ENCODE results near the gene SOSTDC1. TPM values are rescaled to one million over a fixed set of nuclear protein-coding genes. Genes with fewer than 3 reads are reported as not detected.

SOSTDC1 gene
- polyA plus RNA-seq, 1 of the 3 experiments (the other 2 are of a cell fraction) = 0.13 TPM

DNA sequence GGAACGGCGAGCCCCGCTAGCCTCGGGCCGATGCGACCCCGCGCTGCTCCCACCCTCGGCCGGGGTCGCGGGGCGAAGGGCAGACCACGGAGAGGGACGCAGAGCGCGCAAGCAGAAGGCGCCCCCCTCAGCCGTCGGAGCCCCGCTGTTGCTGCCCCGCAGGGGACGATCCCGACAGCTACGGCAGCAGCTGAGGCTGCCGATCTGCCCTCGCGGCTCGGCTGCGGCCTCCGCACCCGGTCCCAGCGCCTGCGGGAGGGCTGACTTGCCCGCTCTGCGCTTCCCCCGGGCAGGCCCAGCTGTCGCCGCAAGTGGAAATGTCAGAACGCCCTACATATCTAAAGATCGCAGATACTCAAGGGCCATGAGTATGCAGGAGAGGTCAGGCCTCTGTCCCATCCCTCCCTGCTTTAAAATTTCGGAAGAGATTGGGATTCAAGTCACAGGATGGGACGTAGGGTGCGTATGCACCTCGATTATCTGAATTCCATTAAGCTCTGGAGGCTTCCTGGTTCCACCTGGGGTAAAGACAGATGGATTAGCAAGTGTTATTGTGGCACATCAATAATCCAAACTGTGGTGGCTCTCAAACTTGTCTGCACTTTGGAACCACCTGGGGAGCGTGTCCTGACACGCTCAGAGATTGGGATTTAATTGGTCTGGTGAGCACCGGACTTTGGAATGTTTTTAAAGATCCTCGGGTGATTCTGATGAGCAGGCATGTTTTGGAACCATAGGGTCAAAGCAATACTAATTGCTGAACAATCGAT lies 44.0 kb downstream of the SOSTDC1 start, which contains the start of gene CRPPA:
CRPPA (minus strand) TSS at position 206 of the 770 bp plus-strand sequence. CDS start 216 bp downstream, outside the sequence.
- H3K4me2 ChIP-seq = peak within 1 kb of the TSS; percentile 85
- peak; percentile 79 for DNase-seq
- TF ChIP-seq YY1 (IDR thresholded peaks at IDR 0.05; ENCODE audit: low read depth) (0 out of 2 replicates have a peak, but pooled peaks have one; percentile 17), GATA2 (CRISPR knock-in tag; IDR thresholded peaks at IDR 0.05) (peak; percentile 51; the same call in 1 of the 2 replicates), MXI1 (IDR thresholded peaks at IDR 0.05; ENCODE audit: low read depth, low read length) (0 out of 2 replicates have a peak, but pooled peaks have one; percentile 34), SMC3 (IDR thresholded peaks at IDR 0.05; ENCODE audit: low read depth, low read length) (no peak)
- H3K9me2 ChIP-seq = no peaks in the 10 kb centered on the region
- H3K27me3 ChIP-seq (ENCODE audit: insufficient read depth) = no peaks in the 10 kb centered on the region
- POLR2A ChIA-PET = interaction anchor here (1.2 to 1.9 kb wide), 5 partner anchors 11 to 143 kb away, joined by 4 to 11 read pairs (median 5); no protein-coding TSS in a partner anchor
- no peaks in the 10 kb centered on the region for H3K79me2 ChIP-seq (ENCODE audit: insufficient read depth)
- peak within 1 kb of the TSS; percentile 69 to 95 for H3K27ac ChIP-seq (ENCODE audit: low read depth in 2 of 2, low read length in 1 of 2)
- H3K4me1 ChIP-seq (ENCODE audit: control insufficient read depth in 1 of 2, insufficient read depth in 2 of 2, low read depth in 1 of 2, low read length in 1 of 2) = peaks cover 0 to 15% of the 10 kb centered on the region in 2 experiments; a peak in 1 of 4 replicates
- no peaks in the 10 kb centered on the region for H3K36me3 ChIP-seq (replicated peaks in 1 of 2; ENCODE audit: control insufficient read depth in 1 of 2, insufficient read depth in 2 of 2, low read length in 1 of 2)
- peak within 1 kb of the TSS; percentile 59 for H3K4me3 ChIP-seq (ENCODE audit: low read depth in 2 of 2, low read length in 1 of 2)
- peak within 1 kb of the TSS; percentile 67 for H3K9ac ChIP-seq
- H2AFZ ChIP-seq (ENCODE audit: low read depth) = peak within 1 kb of the TSS; percentile 80
- 66% methylated on average over 12 of the region's 50 CpGs for WGBS (ENCODE audit: low lambda C conversion rate)
- no peaks in the 10 kb centered on the region for H3F3A ChIP-seq (replicated peaks; ENCODE audit: insufficient read depth)
- H3K9me3 ChIP-seq = no peaks in the 10 kb centered on the region
- H4K20me1 ChIP-seq (ENCODE audit: insufficient read depth) = no peaks in the 10 kb centered on the region
- CTCF ChIA-PET = interaction anchor here (1.0 to 6.2 kb wide), 9 partner anchors 9 to 343 kb away, joined by 3 to 56 read pairs (median 4); no protein-coding TSS in a partner anchor

DNA sequence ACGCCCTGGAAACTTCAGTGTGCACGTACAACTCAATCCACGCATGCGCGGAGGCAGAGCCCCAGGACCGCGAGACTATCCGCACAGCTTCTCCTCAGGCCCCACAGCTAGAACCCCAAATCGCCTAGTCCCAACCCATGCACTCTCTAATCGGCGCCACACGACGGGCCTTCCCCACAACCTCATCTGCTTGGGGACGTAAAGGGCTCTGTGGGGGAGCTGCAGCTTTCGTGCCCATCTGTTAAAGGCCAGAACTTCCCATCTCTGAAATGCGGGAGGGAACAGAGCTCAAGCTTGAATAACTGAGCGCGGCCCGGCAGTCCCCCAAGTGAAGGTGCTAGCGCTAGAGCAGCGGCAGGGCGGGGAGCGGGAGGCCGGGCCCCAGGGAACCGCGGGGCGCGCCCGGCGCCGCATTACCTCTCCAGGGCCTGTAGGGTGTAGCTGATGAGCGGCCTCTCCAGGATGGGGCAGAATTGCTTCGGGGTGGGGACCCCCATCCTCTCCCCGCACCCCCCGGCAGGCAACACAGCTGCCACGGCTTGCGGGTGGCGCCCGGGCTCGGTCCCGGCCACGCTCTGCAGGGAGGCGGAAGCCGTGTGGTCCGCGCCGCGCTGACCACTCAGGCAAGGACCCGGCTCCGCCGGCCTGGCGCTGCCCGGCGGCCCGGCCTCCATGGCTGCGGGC lies 44.7 kb downstream of the SOSTDC1 start:
- 3% methylated on average over 21 of the region's 56 CpGs for WGBS (ENCODE audit: low lambda C conversion rate)
- Histone ChIP-seq H3K4me2 (peak overlapping the region; percentile 85), H3K27me3 (ENCODE audit: insufficient read depth) (no peaks in the 10 kb centered on the region), H3K79me2 (ENCODE audit: insufficient read depth) (no peaks in the 10 kb centered on the region), H3F3A (replicated peaks; ENCODE audit: insufficient read depth) (no peaks in the 10 kb centered on the region), H3K9ac (peak overlapping the region; percentile 67), H3K9me3 (no peaks in the 10 kb centered on the region), H3K36me3 (replicated peaks in 1 of 2; ENCODE audit: control insufficient read depth in 1 of 2, insufficient read depth in 2 of 2, low read length in 1 of 2) (no peaks in the 10 kb centered on the region), H3K9me2 (no peaks in the 10 kb centered on the region), H2AFZ (ENCODE audit: low read depth) (peak overlapping the region; percentile 80), H3K4me3 (ENCODE audit: low read depth in 2 of 2, low read length in 1 of 2) (peak overlapping the region; percentile 59), H3K27ac (ENCODE audit: low read depth in 2 of 2, low read length in 1 of 2) (peak overlapping the region; percentile 69 to 95), H4K20me1 (ENCODE audit: insufficient read depth) (no peaks in the 10 kb centered on the region), H3K4me1 (ENCODE audit: control insufficient read depth in 1 of 2, insufficient read depth in 2 of 2, low read depth in 1 of 2, low read length in 1 of 2) (peaks cover 0 to 15% of the 10 kb centered on the region in 2 experiments; a peak in 1 of 4 replicates)
- POLR2A ChIA-PET = interaction anchor here (0.9 to 1.9 kb wide), 9 partner anchors 10 to 225 kb away, joined by 3 to 11 read pairs (median 4); partner anchors contain the start of genes ANKMY2, BZW2 and SOSTDC1
- TF ChIP-seq TAF1 (IDR thresholded peaks at IDR 0.05; ENCODE audit: borderline replicate concordance, low read depth, low read length) (peak; percentile 31), POLR2AphosphoS5 (IDR thresholded peaks at IDR 0.05; ENCODE audit: low read depth, low read length) (peak; percentile 95), FOXM1 (IDR thresholded peaks at IDR 0.05; ENCODE audit: low read depth) (no peak), SMC3 (IDR thresholded peaks at IDR 0.05; ENCODE audit: low read depth, low read length) (0 out of 2 replicates have a peak, but pooled peaks have one; percentile 8), GATA2 (CRISPR knock-in tag; IDR thresholded peaks at IDR 0.05) (0 out of 2 replicates have a peak, but pooled peaks have one; percentile 22), CHD2 (IDR thresholded peaks at IDR 0.05; ENCODE audit: low read length, partially characterized antibody) (peak; percentile 88), MXI1 (IDR thresholded peaks at IDR 0.05; ENCODE audit: low read depth, low read length) (peak; percentile 8; the same call in 1 of the 2 replicates), EP300 (IDR thresholded peaks at IDR 0.05; ENCODE audit: borderline replicate concordance in 1 of 2, low read depth in 1 of 2, low read length in 1 of 2) (no peak), NRF1 (IDR thresholded peaks at IDR 0.05; ENCODE audit: low read depth, low read length) (peak; percentile 68), RAD21 (IDR thresholded peaks at IDR 0.05; ENCODE audit: low read length) (peak; percentile 33)
- TF ChIP-seq, protein P1, sequence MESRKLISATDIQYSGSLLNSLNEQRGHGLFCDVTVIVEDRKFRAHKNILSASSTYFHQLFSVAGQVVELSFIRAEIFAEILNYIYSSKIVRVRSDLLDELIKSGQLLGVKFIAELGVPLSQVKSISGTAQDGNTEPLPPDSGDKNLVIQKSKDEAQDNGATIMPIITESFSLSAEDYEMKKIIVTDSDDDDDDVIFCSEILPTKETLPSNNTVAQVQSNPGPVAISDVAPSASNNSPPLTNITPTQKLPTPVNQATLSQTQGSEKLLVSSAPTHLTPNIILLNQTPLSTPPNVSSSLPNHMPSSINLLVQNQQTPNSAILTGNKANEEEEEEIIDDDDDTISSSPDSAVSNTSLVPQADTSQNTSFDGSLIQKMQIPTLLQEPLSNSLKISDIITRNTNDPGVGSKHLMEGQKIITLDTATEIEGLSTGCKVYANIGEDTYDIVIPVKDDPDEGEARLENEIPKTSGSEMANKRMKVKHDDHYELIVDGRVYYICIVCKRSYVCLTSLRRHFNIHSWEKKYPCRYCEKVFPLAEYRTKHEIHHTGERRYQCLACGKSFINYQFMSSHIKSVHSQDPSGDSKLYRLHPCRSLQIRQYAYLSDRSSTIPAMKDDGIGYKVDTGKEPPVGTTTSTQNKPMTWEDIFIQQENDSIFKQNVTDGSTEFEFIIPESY (IDR thresholded peaks at IDR 0.05; ENCODE audit: borderline replicate concordance, low read depth) = peak; percentile 73; the same call in 1 of the 2 replicates
- TF ChIP-seq, protein P2, sequence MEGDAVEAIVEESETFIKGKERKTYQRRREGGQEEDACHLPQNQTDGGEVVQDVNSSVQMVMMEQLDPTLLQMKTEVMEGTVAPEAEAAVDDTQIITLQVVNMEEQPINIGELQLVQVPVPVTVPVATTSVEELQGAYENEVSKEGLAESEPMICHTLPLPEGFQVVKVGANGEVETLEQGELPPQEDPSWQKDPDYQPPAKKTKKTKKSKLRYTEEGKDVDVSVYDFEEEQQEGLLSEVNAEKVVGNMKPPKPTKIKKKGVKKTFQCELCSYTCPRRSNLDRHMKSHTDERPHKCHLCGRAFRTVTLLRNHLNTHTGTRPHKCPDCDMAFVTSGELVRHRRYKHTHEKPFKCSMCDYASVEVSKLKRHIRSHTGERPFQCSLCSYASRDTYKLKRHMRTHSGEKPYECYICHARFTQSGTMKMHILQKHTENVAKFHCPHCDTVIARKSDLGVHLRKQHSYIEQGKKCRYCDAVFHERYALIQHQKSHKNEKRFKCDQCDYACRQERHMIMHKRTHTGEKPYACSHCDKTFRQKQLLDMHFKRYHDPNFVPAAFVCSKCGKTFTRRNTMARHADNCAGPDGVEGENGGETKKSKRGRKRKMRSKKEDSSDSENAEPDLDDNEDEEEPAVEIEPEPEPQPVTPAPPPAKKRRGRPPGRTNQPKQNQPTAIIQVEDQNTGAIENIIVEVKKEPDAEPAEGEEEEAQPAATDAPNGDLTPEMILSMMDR (IDR thresholded peaks at IDR 0.05) = peak; percentile 38
- TF ChIP-seq, protein P3, sequence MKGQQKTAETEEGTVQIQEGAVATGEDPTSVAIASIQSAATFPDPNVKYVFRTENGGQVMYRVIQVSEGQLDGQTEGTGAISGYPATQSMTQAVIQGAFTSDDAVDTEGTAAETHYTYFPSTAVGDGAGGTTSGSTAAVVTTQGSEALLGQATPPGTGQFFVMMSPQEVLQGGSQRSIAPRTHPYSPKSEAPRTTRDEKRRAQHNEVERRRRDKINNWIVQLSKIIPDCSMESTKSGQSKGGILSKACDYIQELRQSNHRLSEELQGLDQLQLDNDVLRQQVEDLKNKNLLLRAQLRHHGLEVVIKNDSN (IDR thresholded peaks at IDR 0.05; ENCODE audit: borderline replicate concordance, low read depth) = no peak
- TF ChIP-seq, protein P4, sequence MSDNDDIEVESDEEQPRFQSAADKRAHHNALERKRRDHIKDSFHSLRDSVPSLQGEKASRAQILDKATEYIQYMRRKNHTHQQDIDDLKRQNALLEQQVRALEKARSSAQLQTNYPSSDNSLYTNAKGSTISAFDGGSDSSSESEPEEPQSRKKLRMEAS (IDR thresholded peaks at IDR 0.05; ENCODE audit: low read depth) = peak; percentile 70; the same call in 1 of the 2 replicates
- CTCF ChIA-PET = interaction anchor here (0.6 to 6.2 kb wide), 11 partner anchors 8 to 343 kb away, joined by 3 to 56 read pairs (median 4); no protein-coding TSS in a partner anchor
- DNase-seq = peak; percentile 88

Data from SK-N-SH (cell line).